ENCODE results near the gene VTA1. TPM values are rescaled to one million over a fixed set of nuclear protein-coding genes. Genes with fewer than 3 reads are reported as not detected.
"Not testable (repeated sequence)": the region's sequence is repeated elsewhere in the genome, so short reads cannot be mapped to it uniquely, and the experiment has no call there.

The VTA1 gene
- polyA plus RNA-seq, 1 donor: 73.9 TPM

DNA sequence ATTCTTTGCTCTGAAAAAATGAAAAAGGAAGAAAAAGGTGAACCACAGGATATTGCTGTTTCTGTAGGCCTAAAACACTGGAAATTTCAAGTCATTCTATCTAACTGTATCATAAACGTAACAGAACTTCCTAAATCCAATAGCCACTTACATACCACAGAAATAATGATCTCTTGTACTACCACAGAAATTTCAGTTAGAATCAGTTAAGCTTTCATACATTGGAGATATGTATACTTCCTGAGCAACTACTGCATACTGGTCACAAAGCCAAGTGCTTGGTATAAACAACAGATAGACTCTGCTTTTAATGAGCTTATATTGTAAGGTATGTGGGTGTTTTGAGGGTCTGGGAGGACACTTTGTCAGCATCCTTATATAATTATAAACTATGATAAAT, 38.6 kb downstream of the VTA1 start:
- Histone ChIP-seq H3K4me1 (ENCODE audit: control insufficient read depth, insufficient read depth, low read length) (no peaks in the 10 kb centered on the region), H3K27me3 (ENCODE audit: control insufficient read depth, insufficient read depth, low read length) (no peaks in the 10 kb centered on the region), H3K9me3 (ENCODE audit: control insufficient read depth, low read depth, low read length) (no peaks in the 10 kb centered on the region), H3K4me3 (ENCODE audit: low read length) (no peak overlapping the region), H3K36me3 (ENCODE audit: control insufficient read depth, insufficient read depth, low read length) (peaks cover 4% of the 10 kb centered on the region), H3K27ac (ENCODE audit: low read length) (no peak overlapping the region)
- DNase-seq: no peak
- 80% methylated on average over 1 of the region's 1 CpG for WGBS (ENCODE audit: insufficient coverage, low lambda C conversion rate)

DNA sequence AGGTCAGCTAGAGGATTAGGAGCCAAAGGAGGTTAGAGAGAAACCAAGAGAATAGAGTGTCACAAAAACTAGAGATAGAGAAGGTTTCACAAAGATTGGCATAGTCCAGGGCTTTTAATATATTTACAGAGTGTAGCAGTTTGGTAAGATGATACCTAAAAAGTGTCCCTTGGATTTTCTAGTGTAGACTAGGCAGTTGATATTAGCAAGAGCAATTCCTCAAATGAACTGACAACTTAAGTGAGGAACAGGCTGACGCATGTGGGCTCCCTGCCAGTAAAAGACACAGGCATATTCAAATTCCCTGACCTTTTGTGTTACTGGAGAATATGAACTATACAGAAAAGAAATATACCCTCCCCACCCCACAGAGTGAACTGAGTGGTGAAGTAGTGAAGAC, 40.1 kb downstream of the VTA1 start:
- Histone ChIP-seq H3K4me3 (ENCODE audit: low read length) (no peak overlapping the region), H3K4me1 (ENCODE audit: control insufficient read depth, insufficient read depth, low read length) (no peaks in the 10 kb centered on the region), H3K36me3 (ENCODE audit: control insufficient read depth, insufficient read depth, low read length) (peaks cover 4% of the 10 kb centered on the region), H3K9me3 (ENCODE audit: control insufficient read depth, low read depth, low read length) (no peaks in the 10 kb centered on the region), H3K27ac (ENCODE audit: low read length) (no peak overlapping the region), H3K27me3 (ENCODE audit: control insufficient read depth, insufficient read depth, low read length) (no peaks in the 10 kb centered on the region)
- no CpG with 5 or more reads among the region's 1 CpG for WGBS (ENCODE audit: insufficient coverage, low lambda C conversion rate)
- no peak for DNase-seq

DNA sequence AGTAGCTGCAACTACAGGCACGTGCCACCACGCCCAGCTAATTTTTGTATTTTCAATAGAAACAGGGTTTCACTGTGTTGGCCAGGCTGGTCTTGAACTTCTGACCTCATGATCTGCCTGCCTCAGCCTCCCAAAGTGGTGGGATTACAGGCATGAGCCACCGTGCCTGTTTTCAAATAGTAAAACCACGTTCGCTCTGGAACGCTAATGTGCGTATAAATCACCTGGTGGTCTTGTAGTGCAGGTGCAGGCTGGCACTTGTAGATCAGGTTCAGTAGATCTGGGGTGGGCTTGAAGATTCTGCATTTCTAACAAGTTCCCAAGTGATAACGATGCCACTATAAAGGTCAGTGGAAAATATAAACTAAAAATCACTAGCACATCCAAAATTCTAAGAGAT, 41.3 kb downstream of the VTA1 start:
- DNase-seq; H3K36me3 ChIP-seq (ENCODE audit: control insufficient read depth, insufficient read depth, low read length); H3K9me3 ChIP-seq (ENCODE audit: control insufficient read depth, low read depth, low read length); H3K27ac ChIP-seq (ENCODE audit: low read length); H3K4me1 ChIP-seq (ENCODE audit: control insufficient read depth, insufficient read depth, low read length); H3K27me3 ChIP-seq (ENCODE audit: control insufficient read depth, insufficient read depth, low read length); H3K4me3 ChIP-seq (ENCODE audit: low read length): not testable (repeated sequence)
- WGBS (ENCODE audit: insufficient coverage, low lambda C conversion rate): 100% methylated on average over 1 of the region's 8 CpGs

DNA sequence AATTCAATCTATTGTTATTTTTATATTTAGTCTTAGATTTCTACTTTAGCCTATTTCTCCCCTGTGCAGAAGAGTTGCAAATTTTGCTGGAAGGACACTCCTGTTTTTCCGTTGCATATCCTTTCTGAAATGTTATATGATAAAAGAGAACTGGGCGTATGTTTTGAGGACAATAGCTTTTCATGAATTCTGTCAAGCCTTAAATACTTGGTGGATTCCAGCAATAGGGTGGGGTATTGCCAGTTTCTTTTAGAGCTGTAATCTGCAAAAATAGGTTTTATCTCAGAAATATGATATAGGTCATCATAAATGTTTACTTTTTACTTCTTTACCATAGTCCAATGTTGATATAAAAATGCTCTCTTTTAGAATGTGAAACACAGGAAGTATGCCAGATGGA, 42.0 kb downstream of the VTA1 start:
- no peaks in the 10 kb centered on the region for H3K9me3 ChIP-seq (ENCODE audit: control insufficient read depth, low read depth, low read length)
- no peaks in the 10 kb centered on the region for H3K27me3 ChIP-seq (ENCODE audit: control insufficient read depth, insufficient read depth, low read length)
- no peak overlapping the region for H3K4me3 ChIP-seq (ENCODE audit: low read length)
- H3K36me3 ChIP-seq (ENCODE audit: control insufficient read depth, insufficient read depth, low read length): peaks cover 4% of the 10 kb centered on the region
- no peaks in the 10 kb centered on the region for H3K4me1 ChIP-seq (ENCODE audit: control insufficient read depth, insufficient read depth, low read length)
- WGBS (ENCODE audit: insufficient coverage, low lambda C conversion rate): 80% methylated on average over 1 of the region's 2 CpGs
- DNase-seq: no peak
- H3K27ac ChIP-seq (ENCODE audit: low read length): no peak overlapping the region

DNA sequence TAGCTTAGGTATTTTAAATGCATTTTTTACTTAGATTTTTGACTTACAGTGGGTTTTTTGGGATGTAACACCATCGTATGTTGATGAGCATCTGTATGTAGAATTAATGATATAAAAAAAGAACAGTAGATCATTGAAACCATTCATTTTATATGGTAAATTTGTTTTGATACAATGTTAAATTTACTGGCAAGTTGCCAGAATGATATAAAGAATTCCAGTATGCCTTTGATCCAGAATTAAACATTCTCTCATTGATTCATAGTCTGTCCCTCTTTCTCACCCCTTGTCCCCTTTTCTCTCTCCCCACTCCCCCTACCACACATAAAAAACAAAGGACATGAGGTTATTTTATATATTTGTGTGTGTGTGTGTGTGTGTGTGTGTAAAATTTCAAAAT, 45.3 kb downstream of the VTA1 start:
- Histone ChIP-seq H3K27ac (ENCODE audit: low read length) (no peak overlapping the region), H3K4me3 (ENCODE audit: low read length) (no peak overlapping the region), H3K27me3 (ENCODE audit: control insufficient read depth, insufficient read depth, low read length) (no peaks in the 10 kb centered on the region), H3K4me1 (ENCODE audit: control insufficient read depth, insufficient read depth, low read length) (no peaks in the 10 kb centered on the region), H3K9me3 (ENCODE audit: control insufficient read depth, low read depth, low read length) (no peaks in the 10 kb centered on the region), H3K36me3 (ENCODE audit: control insufficient read depth, insufficient read depth, low read length) (peaks cover 3% of the 10 kb centered on the region)
- 100% methylated on average over 1 of the region's 1 CpG for WGBS (ENCODE audit: insufficient coverage, low lambda C conversion rate)
- no peak for DNase-seq

DNA sequence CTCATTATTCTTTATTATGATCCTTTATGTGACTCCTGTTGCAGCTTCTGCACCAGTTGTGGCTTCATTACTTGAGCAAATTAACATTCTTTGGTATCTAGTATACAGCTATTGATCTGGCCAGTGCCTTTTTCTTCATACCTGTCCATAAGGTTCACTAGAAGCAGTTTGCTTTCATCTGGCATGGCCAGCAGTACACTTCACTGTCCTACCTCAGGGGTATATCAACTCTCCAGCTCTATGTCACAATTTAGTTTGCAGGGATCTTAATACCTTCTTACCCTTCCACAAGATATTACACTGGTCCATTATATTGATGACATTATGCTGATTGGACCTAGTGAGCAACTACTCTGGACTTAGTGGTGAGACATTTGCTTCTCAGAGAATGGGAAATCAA, 46.6 kb downstream of the VTA1 start:
- Histone ChIP-seq H3K4me3 (ENCODE audit: low read length) (no peak overlapping the region), H3K4me1 (ENCODE audit: control insufficient read depth, insufficient read depth, low read length) (no peaks in the 10 kb centered on the region), H3K9me3 (ENCODE audit: control insufficient read depth, low read depth, low read length) (no peaks in the 10 kb centered on the region), H3K27me3 (ENCODE audit: control insufficient read depth, insufficient read depth, low read length) (no peaks in the 10 kb centered on the region), H3K36me3 (ENCODE audit: control insufficient read depth, insufficient read depth, low read length) (peaks cover 6% of the 10 kb centered on the region), H3K27ac (ENCODE audit: low read length) (no peak overlapping the region)
- DNase-seq: no peak

DNA sequence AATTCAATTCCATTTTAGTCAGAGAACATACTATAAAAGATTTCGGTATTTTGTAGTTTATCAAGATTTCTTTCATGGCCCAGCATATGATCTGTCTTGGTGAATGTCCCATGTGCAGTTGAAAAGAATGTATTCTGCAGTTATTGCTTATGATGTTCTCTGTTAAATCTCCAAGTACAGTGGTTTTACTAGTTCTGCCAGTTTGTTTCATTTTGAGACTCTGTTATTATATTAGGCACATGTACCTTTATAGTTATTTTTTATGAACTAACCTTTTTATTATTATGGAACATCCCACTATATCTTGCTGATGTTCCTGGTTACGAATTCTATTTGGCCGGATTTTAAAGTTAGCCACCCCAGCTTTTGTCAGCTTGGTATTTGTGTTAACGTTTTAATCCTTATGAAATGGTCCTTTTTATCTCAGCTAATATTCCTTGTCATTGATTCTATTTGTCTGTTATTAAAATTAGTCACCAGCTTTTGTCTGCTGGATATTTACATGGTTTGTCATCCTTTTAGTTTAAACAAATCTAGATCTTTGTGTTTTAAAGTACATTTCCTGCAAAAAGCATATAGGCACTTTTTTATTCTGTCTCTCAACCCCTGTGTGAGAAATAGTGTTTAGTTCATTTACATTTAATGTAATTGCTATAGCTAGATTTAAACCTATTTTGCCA, 48.9 kb downstream of the VTA1 start:
- Histone ChIP-seq H3K27ac (ENCODE audit: low read length) (no peak overlapping the region), H3K27me3 (ENCODE audit: control insufficient read depth, insufficient read depth, low read length) (no peaks in the 10 kb centered on the region), H3K4me1 (ENCODE audit: control insufficient read depth, insufficient read depth, low read length) (no peaks in the 10 kb centered on the region), H3K9me3 (ENCODE audit: control insufficient read depth, low read depth, low read length) (no peaks in the 10 kb centered on the region), H3K4me3 (ENCODE audit: low read length) (no peak overlapping the region), H3K36me3 (ENCODE audit: control insufficient read depth, insufficient read depth, low read length) (peaks cover 7% of the 10 kb centered on the region)
- no peak for DNase-seq
- WGBS (ENCODE audit: insufficient coverage, low lambda C conversion rate): 93% methylated on average over 3 of the region's 4 CpGs

DNA sequence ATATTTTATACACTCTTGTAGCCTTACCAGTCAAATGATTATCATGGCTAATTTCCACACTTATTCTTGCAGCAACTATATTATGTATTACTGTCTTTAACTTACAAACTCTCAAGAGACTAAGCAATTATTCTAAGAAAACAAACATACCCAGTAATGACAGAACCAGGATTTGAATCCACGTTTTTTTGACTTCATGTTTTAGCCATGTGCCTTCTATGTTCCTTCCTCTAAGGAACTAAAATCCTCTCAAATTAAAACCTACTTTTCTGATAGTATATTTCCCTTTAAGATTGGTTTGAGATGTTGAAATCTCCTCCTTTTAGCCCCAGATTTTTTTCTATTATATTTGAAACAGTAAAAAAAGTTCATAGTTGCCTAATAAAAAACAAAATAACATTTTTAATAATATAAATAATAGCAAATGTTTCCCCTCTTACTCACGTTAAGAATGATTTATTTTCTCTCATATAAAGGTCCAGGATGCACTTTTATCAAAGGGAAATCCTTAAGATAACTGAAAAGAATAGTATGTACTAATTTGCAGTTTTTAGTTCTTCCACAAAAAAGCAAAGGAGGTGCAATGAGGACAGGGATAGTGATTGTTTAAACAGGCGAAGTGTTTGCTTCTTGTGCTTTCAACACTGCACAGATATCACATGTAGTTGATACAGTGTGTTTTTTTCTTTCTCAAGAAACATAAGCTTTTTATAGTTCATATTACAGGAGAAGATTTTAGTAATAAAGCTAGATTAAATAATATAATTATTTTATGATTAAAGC, 54.0 kb downstream of the VTA1 start:
- H3K27me3 ChIP-seq (ENCODE audit: control insufficient read depth, insufficient read depth, low read length): no peaks in the 10 kb centered on the region
- DNase-seq: no peak
- H3K36me3 ChIP-seq (ENCODE audit: control insufficient read depth, insufficient read depth, low read length): peaks cover 27% of the 10 kb centered on the region
- H3K27ac ChIP-seq (ENCODE audit: low read length): no peak overlapping the region
- 79% methylated on average over 3 of the region's 3 CpGs for WGBS (ENCODE audit: insufficient coverage, low lambda C conversion rate)
- H3K4me3 ChIP-seq (ENCODE audit: low read length): no peak overlapping the region
- H3K4me1 ChIP-seq (ENCODE audit: control insufficient read depth, insufficient read depth, low read length): no peaks in the 10 kb centered on the region
- H3K9me3 ChIP-seq (ENCODE audit: control insufficient read depth, low read depth, low read length): no peaks in the 10 kb centered on the region

DNA sequence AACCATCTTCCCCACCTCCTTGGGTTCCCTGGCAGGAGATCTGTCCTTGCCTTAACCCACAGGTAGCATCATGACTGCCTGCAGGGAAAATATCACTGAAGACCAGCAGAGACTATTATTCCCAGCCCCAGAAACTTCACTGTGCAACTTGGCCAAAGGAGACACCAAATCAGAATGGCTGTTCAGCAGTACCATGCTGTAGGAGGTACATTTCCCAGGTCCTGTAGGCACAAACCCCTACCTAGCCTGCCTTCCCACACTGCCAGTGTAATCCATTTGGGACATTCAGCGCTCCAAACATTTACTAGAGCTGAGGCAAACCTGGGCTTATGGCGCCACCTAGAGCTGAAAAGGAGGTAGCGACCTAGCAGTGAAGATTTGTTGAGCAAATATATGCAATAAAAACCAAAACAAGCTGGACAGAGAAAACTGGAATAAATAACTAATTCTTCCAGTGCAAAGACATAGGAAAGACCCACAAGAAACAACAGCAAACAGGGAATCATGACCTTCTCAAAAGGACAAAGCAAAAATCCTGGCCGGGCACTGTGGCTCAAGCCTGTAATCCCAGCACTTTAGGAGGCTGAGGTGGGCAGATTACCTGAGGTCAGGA, 60.3 kb downstream of the VTA1 start:
- no peak overlapping the region for H3K4me3 ChIP-seq (ENCODE audit: low read length)
- DNase-seq: no peak
- no peak overlapping the region for H3K27ac ChIP-seq (ENCODE audit: low read length)
- WGBS (ENCODE audit: insufficient coverage, low lambda C conversion rate): 80% methylated on average over 1 of the region's 4 CpGs
- peaks cover 12% of the 10 kb centered on the region for H3K9me3 ChIP-seq (ENCODE audit: control insufficient read depth, low read depth, low read length)
- H3K27me3 ChIP-seq (ENCODE audit: control insufficient read depth, insufficient read depth, low read length): no peaks in the 10 kb centered on the region
- no peaks in the 10 kb centered on the region for H3K4me1 ChIP-seq (ENCODE audit: control insufficient read depth, insufficient read depth, low read length)
- H3K36me3 ChIP-seq (ENCODE audit: control insufficient read depth, insufficient read depth, low read length): peaks cover 44% of the 10 kb centered on the region

DNA sequence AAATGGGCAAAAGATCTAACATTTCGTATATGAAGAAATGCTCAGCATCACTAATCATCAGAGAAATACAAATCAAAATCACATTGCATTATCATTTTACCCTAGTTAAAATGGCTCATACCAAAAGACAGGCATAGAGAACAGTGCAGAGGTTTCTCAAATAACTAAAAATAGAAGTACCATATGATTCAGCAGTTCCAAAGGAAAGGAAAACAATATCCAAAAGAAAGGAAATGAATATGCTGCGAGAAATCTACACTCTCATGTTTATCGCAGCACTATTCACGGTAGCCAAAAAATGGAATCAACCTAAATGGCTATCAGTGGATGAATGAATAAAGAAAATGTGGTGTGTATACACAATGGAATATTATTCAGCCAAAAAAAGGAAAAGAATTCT, 63.5 kb downstream of the VTA1 start:
- Histone ChIP-seq H3K4me1 (ENCODE audit: control insufficient read depth, insufficient read depth, low read length) (no peaks in the 10 kb centered on the region), H3K27ac (ENCODE audit: low read length) (no peak overlapping the region), H3K9me3 (ENCODE audit: control insufficient read depth, low read depth, low read length) (peaks cover 20% of the 10 kb centered on the region), H3K27me3 (ENCODE audit: control insufficient read depth, insufficient read depth, low read length) (no peaks in the 10 kb centered on the region), H3K36me3 (ENCODE audit: control insufficient read depth, insufficient read depth, low read length) (peaks cover 45% of the 10 kb centered on the region), H3K4me3 (ENCODE audit: low read length) (no peak overlapping the region)
- 100% methylated on average over 2 of the region's 4 CpGs for WGBS (ENCODE audit: insufficient coverage, low lambda C conversion rate)
- no peak for DNase-seq
